GM21529 (cell line): ENCODE measurements around the gene SLC35B4.
"Not testable (repeated sequence)": the region's sequence is repeated elsewhere in the genome, so short reads cannot be mapped to it uniquely, and the experiment has no call there.

Source experiments
- ATAC-seq: cut with Tn5 transposase; IDR thresholded peaks from one replicate; pipeline ENCODE4 v1.9.1; 2021; ENCODE audit not compliant: unreplicated experiment

SLC35B4 gene

DNA sequence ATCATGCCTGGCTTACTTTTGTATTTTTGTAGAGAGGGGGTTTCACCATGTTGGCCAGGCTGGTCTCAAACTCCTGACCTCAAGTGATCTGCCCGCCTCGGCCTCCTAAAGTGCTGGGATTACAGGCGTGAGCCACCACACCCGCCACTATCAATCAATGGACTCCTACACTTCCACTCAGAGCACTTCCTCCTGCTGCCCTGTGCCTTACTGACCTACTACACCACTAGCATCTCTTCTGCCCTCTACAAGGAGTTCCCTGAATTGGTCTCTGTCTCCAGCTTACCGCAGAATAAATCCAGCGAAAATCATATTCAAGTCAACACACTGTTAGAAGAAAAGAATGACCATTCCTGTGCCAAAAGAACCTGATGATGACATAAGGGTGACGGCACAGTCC, 20.7 kb downstream of the SLC35B4 start:
- ATAC-seq, result not testable (repeated sequence)

DNA sequence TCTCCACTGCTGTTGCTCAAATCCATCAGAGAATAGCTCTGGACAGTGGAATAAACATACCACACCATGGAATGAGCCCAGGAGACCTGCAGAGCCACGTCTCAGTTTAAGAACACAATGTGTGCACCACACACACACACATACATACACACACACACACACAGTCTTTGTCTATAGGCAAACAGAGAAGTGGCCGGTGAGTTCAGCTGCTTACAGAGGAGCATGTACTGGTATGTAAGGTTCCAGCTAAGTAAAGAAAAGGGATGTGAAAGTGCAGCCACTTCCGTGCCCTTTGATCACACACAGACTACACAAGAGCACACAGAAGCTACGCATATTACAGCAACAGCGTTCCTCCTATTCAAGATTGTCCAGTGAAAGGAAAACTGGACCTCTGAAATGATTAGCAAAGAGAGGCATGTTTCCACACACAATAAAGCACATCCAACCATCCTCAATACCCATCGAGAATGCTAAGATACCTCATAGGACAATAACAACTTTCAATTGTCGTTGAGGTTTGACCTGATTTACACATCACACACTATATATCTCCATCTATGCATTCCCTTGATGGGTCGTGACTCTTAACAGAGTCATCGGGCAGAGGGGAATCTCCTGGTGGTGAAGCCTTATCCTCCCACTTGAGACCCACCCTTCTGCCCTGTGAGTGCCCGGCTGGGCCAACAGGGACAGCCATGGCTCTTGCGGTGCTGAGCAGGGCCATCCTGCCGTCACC, 23.6 kb downstream of the SLC35B4 start:
- peak; percentile 100 for ATAC-seq

DNA sequence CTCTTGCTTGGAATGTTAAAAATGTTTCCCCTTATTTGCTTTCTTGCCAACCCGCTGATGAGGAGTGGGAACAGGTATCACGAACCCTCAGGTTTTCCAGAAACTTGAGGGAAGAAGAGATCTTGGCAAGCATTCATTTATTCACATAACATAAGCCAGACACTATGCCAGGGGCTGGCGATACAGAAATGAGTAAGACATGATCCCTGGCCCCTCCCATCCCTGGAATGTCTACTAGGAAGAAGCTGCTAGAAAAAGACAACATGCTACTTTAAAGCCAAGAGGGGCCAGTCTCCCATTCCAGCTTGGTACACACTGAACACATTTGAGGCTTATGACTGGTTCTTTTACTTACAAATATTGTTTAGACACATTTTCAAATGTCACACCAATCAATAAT, 26.4 kb downstream of the SLC35B4 start:
- ATAC-seq, result no peak

DNA sequence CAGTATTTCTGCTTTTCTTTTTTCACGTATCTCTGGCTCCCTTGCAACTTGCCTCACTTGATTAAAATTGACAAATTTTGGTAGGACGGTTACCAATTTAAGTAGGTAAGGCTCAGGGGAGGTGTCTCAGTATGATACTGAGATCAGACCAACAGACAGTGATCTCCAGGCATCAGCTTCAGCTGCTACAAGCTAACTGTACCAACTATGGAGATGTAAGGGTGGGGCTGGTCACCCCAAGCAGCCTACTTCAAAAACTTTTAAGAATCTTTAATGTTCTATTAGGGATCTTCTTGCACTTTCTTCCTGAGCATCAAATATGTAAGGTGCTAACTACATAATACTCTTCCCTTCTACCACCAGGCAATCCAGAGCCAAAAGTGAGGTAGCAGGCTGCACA, 26.9 kb downstream of the SLC35B4 start:
- ATAC-seq, result no peak

DNA sequence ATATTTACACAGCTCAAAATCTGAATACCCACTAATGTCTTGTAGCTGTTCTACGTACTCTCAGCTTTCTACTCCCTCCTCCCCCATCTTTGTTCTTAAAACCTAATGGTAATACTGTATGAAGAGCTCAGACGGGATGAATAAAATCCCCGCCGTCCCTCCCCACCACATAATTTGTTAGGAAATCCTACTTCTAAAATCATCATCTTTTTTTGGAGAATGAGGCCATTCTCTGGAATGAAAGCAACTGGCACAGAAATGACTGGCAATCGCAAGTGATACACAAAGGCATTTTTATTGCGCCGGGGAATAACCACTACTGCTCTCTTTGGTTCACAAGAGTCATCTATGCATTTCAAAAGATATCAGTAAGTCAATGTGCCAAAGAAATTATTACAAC, 27.3 kb downstream of the SLC35B4 start:
- ATAC-seq, result no peak

DNA sequence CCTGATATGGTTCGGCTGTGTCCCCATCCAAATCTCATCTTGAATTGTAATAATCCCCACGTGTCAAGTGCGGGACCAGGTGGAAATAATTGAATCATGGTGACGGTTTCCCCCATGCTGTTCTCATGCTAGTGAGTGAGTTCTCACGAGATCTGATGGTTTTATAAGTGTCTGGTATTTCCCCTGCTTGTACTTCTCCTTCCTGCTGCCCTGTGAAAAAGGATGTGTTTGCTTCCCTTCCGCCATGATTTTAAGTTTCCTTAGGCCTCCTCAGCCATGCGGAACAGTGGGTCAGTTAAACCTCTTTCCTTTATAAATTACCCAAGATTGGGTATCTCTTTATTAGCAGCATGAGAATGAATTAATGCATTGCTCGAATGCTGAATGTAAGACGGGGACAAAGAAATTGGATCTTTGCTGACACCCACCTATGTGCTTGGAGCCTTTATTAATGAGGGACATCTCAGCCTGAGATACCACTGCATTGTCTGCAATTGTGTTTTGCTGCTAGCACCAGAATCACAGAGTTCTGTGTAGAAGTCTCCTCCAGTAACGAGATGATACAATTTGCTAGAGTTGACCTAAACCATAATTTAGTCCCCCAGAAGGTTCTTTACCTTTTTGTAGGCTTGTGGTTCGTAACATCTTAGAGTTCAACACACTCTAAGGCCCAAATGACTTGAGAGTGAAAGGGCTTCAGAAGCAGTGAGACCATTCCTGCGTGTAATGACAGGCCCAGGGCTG, 28.6 kb downstream of the SLC35B4 start:
- ATAC-seq, result no peak

DNA sequence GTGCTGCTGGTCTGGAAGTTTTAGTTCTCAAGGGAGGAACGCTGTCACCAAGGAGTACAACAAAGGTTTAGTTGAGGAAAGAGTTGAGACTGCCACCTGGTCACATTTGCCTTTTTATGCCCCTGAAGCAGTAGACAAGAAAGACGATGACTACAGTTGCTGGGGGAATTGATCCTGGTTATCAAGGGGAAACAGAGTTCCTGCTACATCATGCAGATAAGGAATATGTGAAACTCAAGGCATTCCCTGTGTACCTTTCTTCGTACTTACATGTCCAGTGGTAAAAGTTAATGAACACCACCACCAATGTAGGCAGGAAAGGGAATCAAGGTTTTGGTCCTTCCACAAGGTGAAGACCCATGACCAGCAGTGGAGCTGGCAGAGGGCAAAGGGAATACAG, 31.8 kb downstream of the SLC35B4 start:
- ATAC-seq, result no peak

DNA sequence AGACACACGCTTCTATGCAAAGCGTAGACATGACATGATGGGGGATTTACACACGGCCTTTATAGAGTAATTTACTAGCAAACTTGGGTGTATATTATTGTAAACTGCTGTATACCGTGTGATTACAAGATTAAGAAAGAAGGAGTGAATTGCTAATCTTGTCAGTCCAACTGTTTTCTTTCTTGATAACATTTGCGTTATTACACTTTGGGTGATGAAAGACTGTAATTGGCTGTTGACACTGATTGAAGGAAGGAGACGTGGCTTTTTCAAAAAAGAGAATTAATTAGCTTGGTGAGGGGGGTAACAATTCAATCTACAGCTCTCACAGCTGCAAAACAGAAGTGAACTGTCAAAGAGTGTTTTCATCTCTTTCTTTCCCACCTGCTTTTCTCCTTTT, 32.7 kb downstream of the SLC35B4 start:
- ATAC-seq, result no peak

DNA sequence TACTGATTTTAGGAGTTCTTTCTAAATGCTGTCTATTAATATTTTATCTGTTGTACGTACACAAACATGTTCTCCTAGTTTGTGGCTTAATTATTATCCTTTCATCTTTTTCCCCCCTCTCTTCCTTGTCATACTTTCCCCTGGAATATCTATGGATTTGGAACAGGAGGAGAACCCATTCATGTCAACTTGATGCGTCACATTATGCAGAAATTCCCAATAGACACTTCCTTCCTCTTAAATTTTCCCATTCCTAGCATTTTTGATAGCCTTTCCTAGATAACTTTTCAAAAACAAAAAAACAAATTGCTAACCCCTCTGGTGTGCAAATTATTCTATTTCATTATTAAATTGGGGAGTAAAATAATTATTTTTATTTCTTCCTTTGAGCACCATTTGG, 36.2 kb downstream of the SLC35B4 start:
- no peak for ATAC-seq

DNA sequence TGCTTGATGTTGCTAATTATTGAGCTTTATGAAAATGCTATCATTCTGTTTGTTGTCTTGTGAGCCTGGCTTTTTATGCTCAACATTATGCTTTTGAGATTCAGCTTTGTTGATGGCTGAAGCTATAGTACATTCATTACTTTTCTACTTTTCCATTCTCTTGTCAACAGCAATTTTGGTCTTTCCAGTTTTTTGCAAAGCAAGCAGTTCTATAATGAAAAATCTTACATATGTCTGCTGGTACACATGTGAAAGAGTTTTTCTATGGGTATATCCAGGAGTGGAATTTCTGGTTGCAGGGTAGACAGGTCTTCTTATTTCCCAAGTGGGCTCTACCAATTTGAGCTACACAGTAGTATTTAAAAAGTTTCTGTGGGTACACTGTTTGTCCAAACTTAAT, 36.8 kb downstream of the SLC35B4 start:
- no peak for ATAC-seq

DNA sequence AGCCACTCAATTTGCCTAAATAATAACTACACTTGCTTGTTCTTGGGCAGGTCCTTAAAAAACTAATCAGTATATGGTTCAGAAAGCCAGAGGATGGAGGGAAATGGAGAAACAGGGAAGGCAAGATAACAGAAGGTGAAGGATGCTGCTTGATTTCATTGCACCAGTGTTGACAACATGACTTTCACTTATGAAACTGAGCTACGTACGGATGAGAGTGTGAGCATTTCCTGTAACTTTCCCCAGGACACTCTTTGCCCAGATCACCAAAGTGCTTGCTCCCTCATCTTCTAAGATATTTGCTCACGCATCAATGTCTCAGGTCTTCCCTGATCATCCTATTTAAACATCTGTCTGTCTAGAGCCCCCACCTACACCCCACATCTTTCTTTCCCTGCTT, 37.4 kb downstream of the SLC35B4 start:
- no peak for ATAC-seq

DNA sequence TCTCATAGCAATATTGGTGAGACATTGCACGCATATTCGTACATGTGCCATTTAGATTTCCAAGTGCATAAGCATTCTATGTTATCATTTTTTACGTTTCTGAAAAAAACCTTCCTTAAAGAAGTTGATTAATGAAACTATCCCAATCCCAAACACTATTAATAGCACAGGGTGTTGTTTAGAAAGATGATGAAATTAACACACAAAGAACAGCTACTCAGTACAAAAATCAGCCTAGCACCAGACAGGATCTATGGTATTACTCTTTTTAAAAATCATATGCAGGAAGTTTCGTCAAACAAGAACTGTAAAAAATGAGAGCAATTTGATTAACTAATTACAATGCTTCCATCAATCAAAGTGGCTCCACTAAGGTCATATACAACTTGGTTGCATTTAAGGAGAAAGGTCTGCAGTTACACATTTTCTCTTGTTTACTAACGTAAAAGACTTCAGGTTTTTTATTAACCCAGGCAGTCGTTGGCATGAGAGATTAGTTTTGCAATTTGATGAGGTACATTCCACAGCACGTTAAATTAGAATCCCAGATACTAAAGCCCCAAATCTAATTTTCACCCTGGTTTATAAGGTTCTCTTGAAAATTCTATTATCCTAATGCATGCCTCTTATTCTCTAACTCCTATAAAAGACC, 38.1 kb downstream of the SLC35B4 start:
- no peak for ATAC-seq

DNA sequence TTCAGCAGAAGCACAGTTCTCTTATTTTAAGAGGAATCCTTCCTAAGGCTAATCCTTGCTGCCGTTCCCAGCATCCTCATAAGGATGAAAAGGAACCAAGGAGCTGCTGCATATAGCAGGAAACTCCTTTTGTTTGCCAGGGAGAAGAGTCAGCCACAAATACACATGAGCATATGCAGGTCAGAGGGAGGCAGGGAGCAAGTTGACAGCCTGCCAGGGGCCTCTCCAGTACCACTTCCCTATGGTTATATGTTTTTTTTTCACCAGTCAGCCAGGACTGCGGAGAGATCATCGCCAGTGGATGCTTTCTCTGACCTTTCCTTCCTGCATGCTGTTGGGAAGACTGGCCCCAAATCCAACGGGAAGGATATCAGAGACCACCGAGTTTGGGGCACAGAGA, 39.8 kb downstream of the SLC35B4 start:
- ATAC-seq, result no peak

DNA sequence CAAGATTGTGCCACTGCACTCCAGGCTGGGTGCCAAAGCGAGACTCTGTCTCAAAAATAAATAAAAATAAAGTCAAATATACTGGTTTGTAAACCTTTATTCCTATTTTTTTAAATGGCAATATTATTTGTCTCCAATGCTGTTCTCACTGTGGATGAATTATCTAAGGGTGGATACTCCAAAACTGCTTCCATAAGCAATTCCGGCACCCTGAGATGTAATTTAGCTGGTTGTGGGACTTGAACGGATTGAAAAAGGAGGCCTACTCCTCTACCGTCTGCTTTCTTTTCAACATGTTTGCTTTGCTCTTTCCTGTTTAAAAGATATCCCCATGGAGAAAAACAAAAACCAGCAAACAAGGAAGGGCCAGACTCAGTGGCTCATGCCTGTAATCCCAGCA, 54.4 kb downstream of the SLC35B4 start:
- no peak for ATAC-seq

DNA sequence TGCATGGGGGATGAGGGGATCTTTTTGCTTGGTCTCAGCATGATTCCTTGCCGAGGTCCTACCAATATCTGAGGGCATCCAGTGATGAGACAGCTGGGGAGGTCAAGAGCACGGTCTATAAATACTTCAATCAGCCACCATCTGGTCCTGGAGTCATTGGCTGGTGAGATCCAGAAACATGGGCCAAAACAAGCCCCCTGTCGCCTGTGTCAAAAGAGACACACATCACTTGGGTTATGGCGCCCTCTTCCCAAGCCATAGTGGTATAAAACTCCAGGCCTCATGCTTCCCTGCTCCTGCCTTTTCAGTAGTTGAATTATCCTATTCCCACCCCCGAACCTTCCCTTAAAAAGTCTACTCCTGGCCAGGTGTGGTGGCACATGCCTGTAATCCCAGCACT, 60.9 kb downstream of the SLC35B4 start:
- no peak for ATAC-seq

DNA sequence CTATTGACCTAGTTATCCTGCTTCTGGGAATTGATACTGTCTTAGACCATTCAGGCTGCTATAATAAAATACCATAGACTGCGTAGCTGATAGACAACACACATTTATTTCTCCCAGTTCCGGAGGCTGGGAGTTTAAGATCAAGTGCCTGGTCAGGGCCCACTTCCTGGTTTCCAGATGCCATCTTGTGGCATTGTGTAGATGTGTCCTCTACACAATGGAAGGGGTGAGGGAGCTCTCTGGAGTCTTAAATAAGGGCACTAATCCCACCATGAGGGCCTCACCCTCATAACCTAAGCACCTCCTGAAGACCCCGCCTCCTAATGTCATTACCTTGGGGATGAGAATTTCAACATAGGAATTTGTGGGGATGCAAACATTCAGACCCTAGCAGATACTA, 62.4 kb downstream of the SLC35B4 start:
- no peak for ATAC-seq

DNA sequence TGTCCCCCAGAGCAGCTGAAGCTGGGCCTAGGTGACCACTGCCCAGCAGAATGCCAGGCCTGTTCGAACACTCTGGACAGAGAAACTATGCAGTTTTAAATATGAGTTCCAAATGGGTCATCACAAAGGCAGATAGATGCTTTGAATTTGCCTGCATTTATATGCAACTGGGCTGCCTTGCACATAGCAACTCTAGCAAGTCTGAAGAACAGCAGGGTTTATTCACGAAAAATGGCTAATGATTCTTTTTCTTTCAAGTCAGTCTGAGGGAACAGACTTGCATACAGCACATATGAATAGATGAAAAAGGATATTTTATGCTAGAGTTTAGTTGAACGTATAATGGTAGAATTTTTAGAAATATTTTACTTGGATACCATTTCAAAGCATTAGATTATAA, 68.5 kb downstream of the SLC35B4 start:
- no peak for ATAC-seq

DNA sequence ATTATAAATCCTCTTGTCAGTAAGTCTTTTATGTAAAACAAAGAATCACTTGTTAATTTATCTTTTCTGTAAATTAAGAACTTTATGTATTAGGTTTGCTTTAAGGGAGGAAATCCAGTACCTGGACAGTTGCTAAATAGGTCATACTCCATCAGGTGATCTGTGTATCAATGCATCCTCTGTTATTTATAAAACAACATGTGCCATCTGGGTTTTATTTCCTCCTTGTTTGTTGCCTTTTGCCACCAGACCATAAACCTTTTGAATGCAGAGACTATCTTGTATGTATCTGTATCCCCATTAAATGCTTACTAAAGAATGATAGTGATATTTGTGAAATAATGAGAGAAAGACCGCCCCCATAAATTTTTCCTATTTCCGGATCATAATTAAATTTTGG, 70.0 kb downstream of the SLC35B4 start:
- ATAC-seq, result no peak

DNA sequence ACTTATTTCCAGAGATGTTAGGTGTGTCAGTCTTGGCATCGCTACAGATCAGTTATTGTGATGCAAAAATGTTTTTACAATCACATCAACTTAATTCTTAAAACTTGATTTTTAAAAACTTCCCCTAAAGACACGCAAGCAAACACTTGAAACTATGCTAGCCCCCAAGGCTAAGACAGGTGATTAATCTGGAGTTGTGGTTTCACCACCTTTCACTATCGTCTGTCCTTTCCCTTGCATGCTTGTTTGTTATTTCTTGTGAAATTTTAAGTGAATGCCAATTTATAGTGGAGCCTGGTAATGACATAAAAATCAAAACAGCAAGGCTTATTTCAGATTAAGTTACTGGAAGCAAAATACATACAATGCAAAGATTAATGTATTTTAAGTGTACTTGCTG, 70.4 kb downstream of the SLC35B4 start:
- ATAC-seq, result no peak

DNA sequence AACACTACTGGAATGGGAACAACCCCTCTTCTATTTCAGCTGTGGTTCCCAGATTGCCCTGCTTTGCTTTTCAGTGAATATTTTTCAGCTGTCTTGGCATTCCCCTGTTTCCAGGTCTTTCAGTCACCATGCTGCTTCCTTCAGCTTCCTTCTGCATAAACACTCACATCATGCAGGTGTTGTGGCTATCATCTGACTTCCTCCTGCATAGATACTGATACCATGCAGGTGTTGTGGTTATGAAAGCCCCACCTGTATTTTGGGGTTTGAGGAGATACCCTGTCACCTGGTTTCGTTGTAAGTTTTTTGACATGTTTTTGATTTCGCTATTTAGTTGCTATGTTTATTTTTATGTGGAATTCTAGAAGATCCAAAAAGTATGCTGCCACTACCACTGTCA, 71.5 kb downstream of the SLC35B4 start:
- peak; percentile 66 for ATAC-seq
